Measurements from ENCODE around the gene SCN9A. TPM values are rescaled to one million over a fixed set of nuclear protein-coding genes. Genes with fewer than 3 reads are reported as not detected.

The SCN9A gene
- total RNA-seq, 1 experiment from 2014 or later = 1.3 TPM

- no peak overlapping the region for H3K56ac ChIP-seq (ENCODE audit: insufficient read length, low read depth, low read length)
- H4K20me1 ChIP-seq (ENCODE audit: control insufficient read depth, insufficient read depth, insufficient read length) = no peaks in the 10 kb centered on the region
- Mint-ChIP-seq H3K4me3 (no peak overlapping the region), H3K27ac (no peak overlapping the region), H3K4me1 (no peaks in the 10 kb centered on the region), H3K27me3 (ENCODE audit: low read depth) (no peaks in the 10 kb centered on the region), H3K9me3 (no peaks in the 10 kb centered on the region), H3K36me3 (ENCODE audit: insufficient read depth in 1 of 3, low read depth in 3 of 3) (no peaks in the 10 kb centered on the region)
- no peak overlapping the region for H3K18ac ChIP-seq (ENCODE audit: insufficient read length, low read depth, low read length)
- H3K79me1 ChIP-seq (ENCODE audit: insufficient read depth, low read depth, low read length, poor library complexity, severe bottlenecking) = no peaks in the 10 kb centered on the region
- no peak overlapping the region for H3K27ac ChIP-seq (ENCODE audit: insufficient read length, low read depth, low read length)
- no peak overlapping the region for H2BK15ac ChIP-seq (ENCODE audit: low read depth, low read length)
- no peak overlapping the region for H3T11ph ChIP-seq (ENCODE audit: low read length)
- H2BK12ac ChIP-seq (ENCODE audit: insufficient read length, low read depth, low read length) = no peak overlapping the region
- no peak overlapping the region for H4K8ac ChIP-seq (replicated peaks; ENCODE audit: insufficient read length, low read depth, low read length)
- no peak overlapping the region for H2BK20ac ChIP-seq (ENCODE audit: low read depth, low read length, poor library complexity, severe bottlenecking)
- TF ChIP-seq, protein P1, sequence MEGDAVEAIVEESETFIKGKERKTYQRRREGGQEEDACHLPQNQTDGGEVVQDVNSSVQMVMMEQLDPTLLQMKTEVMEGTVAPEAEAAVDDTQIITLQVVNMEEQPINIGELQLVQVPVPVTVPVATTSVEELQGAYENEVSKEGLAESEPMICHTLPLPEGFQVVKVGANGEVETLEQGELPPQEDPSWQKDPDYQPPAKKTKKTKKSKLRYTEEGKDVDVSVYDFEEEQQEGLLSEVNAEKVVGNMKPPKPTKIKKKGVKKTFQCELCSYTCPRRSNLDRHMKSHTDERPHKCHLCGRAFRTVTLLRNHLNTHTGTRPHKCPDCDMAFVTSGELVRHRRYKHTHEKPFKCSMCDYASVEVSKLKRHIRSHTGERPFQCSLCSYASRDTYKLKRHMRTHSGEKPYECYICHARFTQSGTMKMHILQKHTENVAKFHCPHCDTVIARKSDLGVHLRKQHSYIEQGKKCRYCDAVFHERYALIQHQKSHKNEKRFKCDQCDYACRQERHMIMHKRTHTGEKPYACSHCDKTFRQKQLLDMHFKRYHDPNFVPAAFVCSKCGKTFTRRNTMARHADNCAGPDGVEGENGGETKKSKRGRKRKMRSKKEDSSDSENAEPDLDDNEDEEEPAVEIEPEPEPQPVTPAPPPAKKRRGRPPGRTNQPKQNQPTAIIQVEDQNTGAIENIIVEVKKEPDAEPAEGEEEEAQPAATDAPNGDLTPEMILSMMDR (conservative IDR thresholded peaks at IDR 0.05) = no peak
- H3K4ac ChIP-seq (ENCODE audit: low read depth, low read length) = no peak overlapping the region
- no peak overlapping the region for H3K23ac ChIP-seq (ENCODE audit: insufficient read length, low read depth, low read length)
- H3K4me1 ChIP-seq (ENCODE audit: insufficient read depth, low read length) = no peaks in the 10 kb centered on the region
- H2BK120ac ChIP-seq (ENCODE audit: low read depth, low read length, poor library complexity, severe bottlenecking) = no peak overlapping the region
- no peak overlapping the region for H2AK5ac ChIP-seq (ENCODE audit: insufficient read length, low read length)
- no peaks in the 10 kb centered on the region for H3K9me3 ChIP-seq (ENCODE audit: control insufficient read depth, low read depth, low read length)
- H3K79me2 ChIP-seq (ENCODE audit: insufficient read depth, low read length) = no peaks in the 10 kb centered on the region
- WGBS (ENCODE audit: extremely low coverage, insufficient read length, low lambda C conversion rate) = no CpG with 5 or more reads among the region's 1 CpG
- H2AFZ ChIP-seq (ENCODE audit: low read length) = no peak overlapping the region
- no peak overlapping the region for H4K91ac ChIP-seq (ENCODE audit: insufficient read length, low read depth, low read length)
- no peak overlapping the region for H2BK5ac ChIP-seq (ENCODE audit: insufficient read length, low read length)
- no peaks in the 10 kb centered on the region for H3K23me2 ChIP-seq (ENCODE audit: insufficient read length, low read depth, low read length, poor library complexity, severe bottlenecking)
- no peaks in the 10 kb centered on the region for H3K27me3 ChIP-seq (ENCODE audit: insufficient read depth, low read length)
- H3K14ac ChIP-seq (ENCODE audit: insufficient read depth, low read length) = no peak overlapping the region
- no peak overlapping the region for H3K9ac ChIP-seq (ENCODE audit: extremely low read depth, insufficient read length, low read length)
- H4K5ac ChIP-seq (ENCODE audit: insufficient read length, low read depth, low read length) = no peak overlapping the region
- no peak overlapping the region for H3K4me2 ChIP-seq (ENCODE audit: insufficient read depth, insufficient read length, low read length)
- no peak for DNase-seq
Measured at GRCh38 chr2:166249318-166249717, 126.4 kb downstream of the SCN9A start.

Measured in H9 (cell line).